SK-N-SH treated with all-trans-retinoic acid at 6 μM for 48 hours (cell line): ENCODE measurements around the gene KCNMA1.
A peak's percentile ranks its signal among the peaks of the same experiment; 100 is the strongest.

ENCODE experiments used
- ATAC-seq: fragments of 200-7000 bp; cut with Tn5 transposase; 3 replicates; pipeline ENCODE4 v1.9.1; 2020; ENCODE audit warnings: mild to moderate bottlenecking, moderate library complexity
- ARNTL ChIP-seq: fragments of 450-650 bp; formaldehyde crosslinking; IDR thresholded peaks from 2 replicates; pipeline ENCODE4 v1.5.0; 2020; ENCODE audit warnings: low read depth, mild to moderate bottlenecking, moderate library complexity, borderline replicate concordance
- BACH2 ChIP-seq: fragments of 250-450 bp; sonication (Bioruptor Pico); IDR thresholded peaks from 2 replicates; pipeline ENCODE4 v1.9.0; 2021; ENCODE audit warnings: mild to moderate bottlenecking, borderline replicate concordance
- CREB5 ChIP-seq: fragments of 250-450 bp; sonication (Bioruptor Pico); IDR thresholded peaks from 2 replicates; pipeline ENCODE4 v1.5.1; 2020; ENCODE audit warnings: low read depth, mild to moderate bottlenecking, moderate library complexity
- CSDC2 ChIP-seq: fragments of 250-450 bp; sonication (Bioruptor Pico); IDR thresholded peaks from 2 replicates; pipeline ENCODE4 v1.5.0; 2020; ENCODE audit warnings: mild to moderate bottlenecking, moderate library complexity
- CSRNP3 ChIP-seq: fragments of 250-450 bp; sonication (Bioruptor Pico); IDR thresholded peaks from 2 replicates; pipeline ENCODE4 v1.5.1; 2021; ENCODE audit warnings: mild to moderate bottlenecking, moderate library complexity
- ESRRG ChIP-seq: fragments of 250-450 bp; sonication (Bioruptor Pico); IDR thresholded peaks from 2 replicates; pipeline ENCODE4 v1.6.1; 2021; ENCODE audit warnings: mild to moderate bottlenecking
- GLIS3 ChIP-seq: fragments of 250-450 bp; sonication (Bioruptor Pico); IDR thresholded peaks from 2 replicates; pipeline ENCODE4 v1.5.0; 2020; ENCODE audit warnings: mild to moderate bottlenecking, moderate library complexity
- OSR1 ChIP-seq: fragments of 250-450 bp; sonication (Bioruptor Pico); IDR thresholded peaks from 2 replicates; pipeline ENCODE4 v1.8.0; 2022; ENCODE audit warnings: moderate library complexity, mild to moderate bottlenecking, inconsistent platforms
- PATZ1 ChIP-seq: fragments of 250-450 bp; sonication (Bioruptor Pico); IDR thresholded peaks from 2 replicates; pipeline ENCODE4 v1.8.0; 2020; ENCODE audit warnings: mild to moderate bottlenecking, moderate library complexity, borderline replicate concordance
- PPARA ChIP-seq: fragments of 250-450 bp; sonication (Bioruptor Pico); IDR thresholded peaks from 2 replicates; pipeline ENCODE4 v1.5.0; 2020; ENCODE audit warnings: mild to moderate bottlenecking, borderline replicate concordance
- SNAI2 ChIP-seq: fragments of 250-450 bp; sonication (Bioruptor Pico); IDR thresholded peaks from 2 replicates; pipeline ENCODE4 v1.5.0; 2020; ENCODE audit warnings: mild to moderate bottlenecking, moderate library complexity
- TCF4 ChIP-seq: fragments of 250-450 bp; sonication (Bioruptor Pico); IDR thresholded peaks from 2 replicates; pipeline ENCODE4 v1.8.0; 2021; ENCODE audit warnings: mild to moderate bottlenecking, moderate library complexity, borderline replicate concordance
- TOX ChIP-seq: fragments of 250-450 bp; sonication (Bioruptor Pico); IDR thresholded peaks from 2 replicates; pipeline ENCODE4 v1.8.0; 2021; ENCODE audit warnings: mild to moderate bottlenecking, moderate library complexity, borderline replicate concordance
- ZC3H10 ChIP-seq: fragments of 250-450 bp; sonication (Bioruptor Pico); IDR thresholded peaks from 2 replicates; pipeline ENCODE4 v1.5.1; 2021; ENCODE audit warnings: mild to moderate bottlenecking, moderate library complexity
- ZFP30 ChIP-seq: fragments of 450-650 bp; formaldehyde crosslinking; IDR thresholded peaks from 2 replicates; pipeline ENCODE4 v1.5.0; 2022; ENCODE audit warnings: mild to moderate bottlenecking, moderate library complexity
- ZNF565 ChIP-seq: fragments of 450-650 bp; formaldehyde crosslinking; conservative IDR thresholded peaks from 2 replicates; pipeline ENCODE4 v1.5.0; 2020; ENCODE audit warnings: low read depth, mild to moderate bottlenecking, moderate library complexity
- ZNF70 ChIP-seq: fragments of 450-650 bp; formaldehyde crosslinking; IDR thresholded peaks from 2 replicates; pipeline ENCODE4 v1.5.0; 2020; ENCODE audit warnings: mild to moderate bottlenecking, moderate library complexity
- ZNF8 ChIP-seq: fragments of 450-650 bp; formaldehyde crosslinking; IDR thresholded peaks from 2 replicates; pipeline ENCODE4 v1.5.0; 2020; ENCODE audit warnings: mild to moderate bottlenecking, moderate library complexity
- TF ChIP-seq, protein P1 (sequence below): fragments of 250-450 bp; sonication (Bioruptor Pico); IDR thresholded peaks from 2 replicates; pipeline ENCODE4 v1.8.0; 2021; ENCODE audit warnings: low read depth, mild to moderate bottlenecking, moderate library complexity, borderline replicate concordance
- TF ChIP-seq, protein P2 (sequence below): fragments of 250-450 bp; sonication (Bioruptor Pico); IDR thresholded peaks from 2 replicates; pipeline ENCODE4 v1.5.0; 2020; ENCODE audit warnings: mild to moderate bottlenecking, moderate library complexity

KCNMA1 gene

DNA sequence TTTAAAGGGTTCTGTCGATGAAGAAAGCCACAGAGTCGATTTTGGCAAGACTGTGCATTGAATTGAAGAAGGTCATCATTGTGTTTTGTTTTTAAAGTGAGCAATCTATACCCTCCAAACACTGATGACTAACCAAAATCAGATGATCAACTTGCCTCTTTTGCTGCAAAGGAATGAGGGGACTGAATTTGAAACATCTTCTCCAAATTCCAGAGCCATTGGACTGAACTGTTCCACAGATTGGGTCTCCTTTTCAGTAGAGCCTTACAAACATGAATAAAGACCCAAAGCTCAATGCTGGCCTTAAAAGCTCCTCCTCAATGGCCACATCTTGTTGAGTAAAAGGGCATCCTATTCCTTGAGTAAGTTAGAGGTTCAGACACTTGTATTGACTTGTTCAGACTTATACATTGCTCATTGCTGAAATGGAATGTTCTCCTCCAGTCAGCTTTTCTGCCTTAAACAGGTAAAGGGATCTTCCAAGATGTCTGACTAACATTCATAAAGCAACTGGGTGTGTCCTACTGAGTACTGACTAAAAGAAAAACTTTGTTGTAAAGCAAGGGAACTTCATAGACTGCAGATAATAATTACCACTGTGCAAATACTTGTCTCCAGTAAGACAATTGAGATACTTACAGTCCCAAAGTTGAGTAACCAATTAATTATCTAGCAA is 630.6 kb downstream of the KCNMA1 start:
- ATAC-seq = no peak
- TF ChIP-seq TOX = no peak
- no peak for TF ChIP-seq TCF4 (CRISPR knock-in tag)
- no peak for TF ChIP-seq ZNF70
- no peak for TF ChIP-seq PPARA (CRISPR knock-in tag)
- TF ChIP-seq BACH2 = no peak
- TF ChIP-seq, protein P1, sequence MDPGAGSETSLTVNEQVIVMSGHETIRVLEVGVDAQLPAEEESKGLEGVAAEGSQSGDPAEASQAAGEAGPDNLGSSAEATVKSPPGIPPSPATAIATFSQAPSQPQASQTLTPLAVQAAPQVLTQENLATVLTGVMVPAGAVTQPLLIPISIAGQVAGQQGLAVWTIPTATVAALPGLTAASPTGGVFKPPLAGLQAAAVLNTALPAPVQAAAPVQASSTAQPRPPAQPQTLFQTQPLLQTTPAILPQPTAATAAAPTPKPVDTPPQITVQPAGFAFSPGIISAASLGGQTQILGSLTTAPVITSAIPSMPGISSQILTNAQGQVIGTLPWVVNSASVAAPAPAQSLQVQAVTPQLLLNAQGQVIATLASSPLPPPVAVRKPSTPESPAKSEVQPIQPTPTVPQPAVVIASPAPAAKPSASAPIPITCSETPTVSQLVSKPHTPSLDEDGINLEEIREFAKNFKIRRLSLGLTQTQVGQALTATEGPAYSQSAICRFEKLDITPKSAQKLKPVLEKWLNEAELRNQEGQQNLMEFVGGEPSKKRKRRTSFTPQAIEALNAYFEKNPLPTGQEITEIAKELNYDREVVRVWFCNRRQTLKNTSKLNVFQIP (CRISPR knock-in tag) = no peak

DNA sequence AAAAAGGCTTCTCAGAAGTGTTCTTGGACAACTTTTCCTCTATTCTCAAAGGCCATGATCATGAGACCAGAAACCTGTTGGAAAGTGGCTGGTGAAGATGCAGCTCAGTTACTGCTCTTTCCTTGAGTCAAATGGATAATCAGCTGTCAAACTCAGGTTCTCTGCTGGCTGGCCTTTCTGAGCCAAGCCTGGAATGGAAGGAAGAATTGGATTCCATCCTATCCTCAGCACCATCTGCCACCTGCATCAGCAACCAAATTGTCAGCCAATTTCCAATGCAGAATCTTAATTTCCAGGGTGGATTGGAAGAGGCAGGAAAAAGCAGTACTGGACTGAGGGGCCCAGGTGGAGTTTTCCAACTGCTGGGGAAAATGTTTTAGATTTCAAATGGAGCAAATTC is 631.7 kb downstream of the KCNMA1 start:
- ATAC-seq = no peak
- TF ChIP-seq TOX = no peak
- no peak for TF ChIP-seq ARNTL (CRISPR knock-in tag)
- no peak for TF ChIP-seq PPARA (CRISPR knock-in tag)
- TF ChIP-seq OSR1 (CRISPR knock-in tag) = no peak
- TF ChIP-seq CSDC2 (CRISPR knock-in tag) = no peak
- TF ChIP-seq ZFP30 (CRISPR knock-in tag) = no peak
- TF ChIP-seq CSRNP3 (CRISPR knock-in tag) = no peak
- no peak for TF ChIP-seq PATZ1 (CRISPR knock-in tag)
- TF ChIP-seq ESRRG (CRISPR knock-in tag) = no peak
- no peak for TF ChIP-seq TCF4 (CRISPR knock-in tag)
- no peak for TF ChIP-seq CREB5 (CRISPR knock-in tag)
- no peak for TF ChIP-seq BACH2
- no peak for TF ChIP-seq ZNF70
- TF ChIP-seq ZNF8 (CRISPR knock-in tag) = no peak
- no peak for TF ChIP-seq GLIS3 (CRISPR knock-in tag)
- no peak for TF ChIP-seq ZC3H10 (CRISPR knock-in tag)
- no peak for TF ChIP-seq ZNF565
- TF ChIP-seq SNAI2 (CRISPR knock-in tag) = no peak
- TF ChIP-seq, protein P1 (CRISPR knock-in tag) = no peak
- TF ChIP-seq, all 23 proteins: peak for 0

- ATAC-seq = peak; percentile 86
- TF ChIP-seq, protein P2, sequence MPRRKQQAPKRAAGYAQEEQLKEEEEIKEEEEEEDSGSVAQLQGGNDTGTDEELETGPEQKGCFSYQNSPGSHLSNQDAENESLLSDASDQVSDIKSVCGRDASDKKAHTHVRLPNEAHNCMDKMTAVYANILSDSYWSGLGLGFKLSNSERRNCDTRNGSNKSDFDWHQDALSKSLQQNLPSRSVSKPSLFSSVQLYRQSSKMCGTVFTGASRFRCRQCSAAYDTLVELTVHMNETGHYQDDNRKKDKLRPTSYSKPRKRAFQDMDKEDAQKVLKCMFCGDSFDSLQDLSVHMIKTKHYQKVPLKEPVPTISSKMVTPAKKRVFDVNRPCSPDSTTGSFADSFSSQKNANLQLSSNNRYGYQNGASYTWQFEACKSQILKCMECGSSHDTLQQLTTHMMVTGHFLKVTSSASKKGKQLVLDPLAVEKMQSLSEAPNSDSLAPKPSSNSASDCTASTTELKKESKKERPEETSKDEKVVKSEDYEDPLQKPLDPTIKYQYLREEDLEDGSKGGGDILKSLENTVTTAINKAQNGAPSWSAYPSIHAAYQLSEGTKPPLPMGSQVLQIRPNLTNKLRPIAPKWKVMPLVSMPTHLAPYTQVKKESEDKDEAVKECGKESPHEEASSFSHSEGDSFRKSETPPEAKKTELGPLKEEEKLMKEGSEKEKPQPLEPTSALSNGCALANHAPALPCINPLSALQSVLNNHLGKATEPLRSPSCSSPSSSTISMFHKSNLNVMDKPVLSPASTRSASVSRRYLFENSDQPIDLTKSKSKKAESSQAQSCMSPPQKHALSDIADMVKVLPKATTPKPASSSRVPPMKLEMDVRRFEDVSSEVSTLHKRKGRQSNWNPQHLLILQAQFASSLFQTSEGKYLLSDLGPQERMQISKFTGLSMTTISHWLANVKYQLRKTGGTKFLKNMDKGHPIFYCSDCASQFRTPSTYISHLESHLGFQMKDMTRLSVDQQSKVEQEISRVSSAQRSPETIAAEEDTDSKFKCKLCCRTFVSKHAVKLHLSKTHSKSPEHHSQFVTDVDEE (CRISPR knock-in tag) = no peak
- no peak for TF ChIP-seq ZC3H10 (CRISPR knock-in tag)
- TF ChIP-seq CSDC2 (CRISPR knock-in tag) = no peak
- TF ChIP-seq PATZ1 (CRISPR knock-in tag) = no peak
- TF ChIP-seq, protein P1 (CRISPR knock-in tag) = no peak
- TF ChIP-seq CREB5 (CRISPR knock-in tag) = no peak
- TF ChIP-seq ESRRG (CRISPR knock-in tag) = no peak
These were observed 632.6 kb downstream of the KCNMA1 start for GRCh38 chr10:77004917-77005564.
